ENCODE measurements around the gene STX18. TPM values are rescaled to one million over a fixed set of nuclear protein-coding genes. Genes with fewer than 3 reads are reported as not detected.
"Not testable (repeated sequence)": the region's sequence is repeated elsewhere in the genome, so short reads cannot be mapped to it uniquely, and the experiment has no call there.

STX18 gene
- total RNA-seq, 1 donor from 2014 or later = 41.7 TPM

GRCh38 chr4:4471195-4471594 is 70.7 kb downstream of the STX18 start:
- Mint-ChIP-seq H3K4me1 (peaks cover 2% of the 10 kb centered on the region), H3K36me3 (peaks cover 32% of the 10 kb centered on the region), H3K27ac (no peak overlapping the region), H3K27me3 (ENCODE audit: low read depth) (no peaks in the 10 kb centered on the region), H3K9me3 (peaks cover 4% of the 10 kb centered on the region), H3K4me3 (no peak overlapping the region)
- no peak for TF ChIP-seq CTCF (IDR thresholded peaks at IDR 0.05; ENCODE audit: unreplicated experiment)
- DNase-seq (ENCODE audit: low spot score in 2 of 2, unreplicated experiment in 2 of 2) = no peak

- Mint-ChIP-seq H3K27ac (no peak overlapping the region), H3K36me3 (peaks cover 42% of the 10 kb centered on the region), H3K27me3 (ENCODE audit: low read depth) (no peaks in the 10 kb centered on the region)
Measured at GRCh38 chr4:4470208-4470607, 71.6 kb downstream of the STX18 start.

GRCh38 chr4:4465238-4465637 is 76.6 kb downstream of the STX18 start:
- H3K36me3 Mint-ChIP-seq = peaks cover 45% of the 10 kb centered on the region

More at GRCh38 chr4:4470208-4470607, 71.6 kb downstream of the STX18 start:
- Mint-ChIP-seq H3K4me1 (peaks cover 2% of the 10 kb centered on the region), H3K4me3 (no peak overlapping the region), H3K9me3 (peaks cover 12% of the 10 kb centered on the region)
- no peak for DNase-seq (ENCODE audit: low spot score in 2 of 2, unreplicated experiment in 2 of 2)
- TF ChIP-seq CTCF (IDR thresholded peaks at IDR 0.05; ENCODE audit: unreplicated experiment) = no peak

GRCh38 chr4:4462970-4463369 is 78.9 kb downstream of the STX18 start:
- H3K4me3 Mint-ChIP-seq = no peak overlapping the region
- no peak overlapping the region for H3K27ac Mint-ChIP-seq
- H3K4me1 Mint-ChIP-seq = peaks cover 8% of the 10 kb centered on the region
- TF ChIP-seq CTCF (IDR thresholded peaks at IDR 0.05; ENCODE audit: unreplicated experiment) = no peak
- H3K36me3 Mint-ChIP-seq = peaks cover 40% of the 10 kb centered on the region
- no peaks in the 10 kb centered on the region for H3K27me3 Mint-ChIP-seq (ENCODE audit: low read depth)
- DNase-seq (ENCODE audit: low spot score in 2 of 2, unreplicated experiment in 2 of 2) = no peak
- H3K9me3 Mint-ChIP-seq = peaks cover 16% of the 10 kb centered on the region

More at GRCh38 chr4:4465238-4465637, 76.6 kb downstream of the STX18 start:
- H3K27me3 Mint-ChIP-seq (ENCODE audit: low read depth); H3K4me3 Mint-ChIP-seq; H3K27ac Mint-ChIP-seq; DNase-seq (ENCODE audit: low spot score in 2 of 2, unreplicated experiment in 2 of 2); H3K4me1 Mint-ChIP-seq: not testable (repeated sequence)
- H3K9me3 Mint-ChIP-seq = peaks cover 16% of the 10 kb centered on the region

- Mint-ChIP-seq H3K36me3 (peaks cover 36% of the 10 kb centered on the region), H3K27me3 (ENCODE audit: low read depth) (no peaks in the 10 kb centered on the region), H3K4me1 (peaks cover 8% of the 10 kb centered on the region), H3K4me3 (no peak overlapping the region), H3K9me3 (peaks cover 16% of the 10 kb centered on the region), H3K27ac (no peak overlapping the region)
- DNase-seq (ENCODE audit: low spot score in 2 of 2, unreplicated experiment in 2 of 2) = no peak
- TF ChIP-seq CTCF (IDR thresholded peaks at IDR 0.05; ENCODE audit: unreplicated experiment) = no peak
Measured at GRCh38 chr4:4461850-4462249, 80.0 kb downstream of the STX18 start.

- Mint-ChIP-seq H3K27ac (no peak overlapping the region), H3K4me3 (no peak overlapping the region), H3K36me3 (peaks cover 34% of the 10 kb centered on the region), H3K27me3 (ENCODE audit: low read depth) (no peaks in the 10 kb centered on the region), H3K4me1 (peaks cover 8% of the 10 kb centered on the region), H3K9me3 (peaks cover 12% of the 10 kb centered on the region)
- no peak for DNase-seq (ENCODE audit: low spot score in 2 of 2, unreplicated experiment in 2 of 2)
- no peak for TF ChIP-seq CTCF (IDR thresholded peaks at IDR 0.05; ENCODE audit: unreplicated experiment)
Measured at GRCh38 chr4:4461178-4461577, 80.7 kb downstream of the STX18 start.

Data from mesothelial cell of epicardium (in vitro differentiated cells).